Keratinocyte (primary cell): ENCODE measurements around the gene NATD1. TPM values are rescaled to one million over a fixed set of nuclear protein-coding genes. Genes with fewer than 3 reads are reported as not detected.
A peak's percentile ranks its signal among the peaks of the same experiment; 100 is the strongest.

Experiments used
- DNase-seq: peaks from one replicate; pipeline ENCODE4 v3.0.0-alpha.2; 2011; ENCODE audit warnings: low read depth, missing footprints, low spot score
- FAIRE-seq: peaks from 2 replicates; lab custom pipeline; 2011; peaks lifted over from hg19 to GRCh38; lab: Jason Lieb, UNC
- H2AFZ ChIP-seq: 2 replicates; pipeline ENCODE4 v1.6.0; 2012; ENCODE audit warnings: low read length, control low read depth, inconsistent platforms; ENCODE audit not compliant: control insufficient read depth
- H3K27ac ChIP-seq: 2 replicates; pipeline ENCODE4 v1.5.1; 2011; ENCODE audit warnings: low read length; ENCODE audit not compliant: control insufficient read depth, insufficient read depth
- H3K27me3 ChIP-seq: 3 replicates; pipeline ENCODE4 v1.6.0; 2011; ENCODE audit warnings: low read length; ENCODE audit not compliant: control insufficient read depth, insufficient read depth; ENCODE audit errors: extremely low read depth
- H3K36me3 ChIP-seq, 2 experiments: 2 replicates in 1 of 2; 3 replicates in 1 of 2; pipeline ENCODE4 v1.5.1; 2011; ENCODE audit warnings: low read length in 2 of 2, mild to moderate bottlenecking in 1 of 2; ENCODE audit not compliant: control insufficient read depth in 2 of 2, insufficient read depth in 2 of 2; ENCODE audit errors: extremely low read depth in 1 of 2
- H3K4me1 ChIP-seq: 3 replicates; pipeline ENCODE4 v1.5.1; 2011; ENCODE audit warnings: low read length; ENCODE audit not compliant: control insufficient read depth, insufficient read depth; ENCODE audit errors: extremely low read depth
- H3K4me2 ChIP-seq: 3 replicates; pipeline ENCODE4 v1.6.0; 2011; ENCODE audit warnings: low read depth, low read length; ENCODE audit not compliant: control insufficient read depth, insufficient read depth; ENCODE audit errors: extremely low read depth
- H3K4me3 ChIP-seq, 3 experiments: fragments of 200-600 bp in 1 of 3; sonication (generic) in 1 of 3; 2 replicates in 2 of 3; 3 replicates in 1 of 3; pipeline ENCODE4 v1.5.1; 2011 to 2016; ENCODE audit warnings: low read length in 3 of 3, mild to moderate bottlenecking in 3 of 3, control low read depth in 2 of 3, inconsistent platforms in 1 of 3, low read depth in 1 of 3, mixed read lengths in 1 of 3, mixed run types in 1 of 3, moderate library complexity in 1 of 3; ENCODE audit not compliant: control insufficient read depth in 2 of 3, insufficient read depth in 2 of 3; ENCODE audit errors: extremely low read depth in 1 of 3
- H3K79me2 ChIP-seq: 2 replicates; pipeline ENCODE4 v1.6.0; 2012; ENCODE audit warnings: low read length; ENCODE audit not compliant: control insufficient read depth, insufficient read depth
- H3K9ac ChIP-seq: 3 replicates; pipeline ENCODE4 v1.6.0; 2011; ENCODE audit warnings: low read length; ENCODE audit not compliant: control insufficient read depth, insufficient read depth; ENCODE audit errors: extremely low read depth
- H3K9me1 ChIP-seq: 3 replicates; pipeline ENCODE4 v1.6.0; 2011; ENCODE audit warnings: low read length; ENCODE audit not compliant: control insufficient read depth, insufficient read depth; ENCODE audit errors: extremely low read depth
- H3K9me3 ChIP-seq: 2 replicates; pipeline ENCODE4 v1.5.1; 2012; ENCODE audit warnings: low read depth, low read length; ENCODE audit not compliant: control insufficient read depth
- H4K20me1 ChIP-seq: 3 replicates; pipeline ENCODE4 v1.6.0; 2011; ENCODE audit warnings: low read length; ENCODE audit not compliant: control insufficient read depth, insufficient read depth; ENCODE audit errors: extremely low read depth
- CTCF ChIP-seq, 3 experiments: IDR thresholded peaks in 1 of 3; conservative IDR thresholded peaks in 1 of 3; optimal IDR thresholded peaks in 1 of 3; 2 replicates in 2 of 3; 3 replicates in 1 of 3; pipeline versions ENCODE3 to v1.5.1; 2011; ENCODE audit warnings: low read length in 3 of 3, mild to moderate bottlenecking in 3 of 3, moderate library complexity in 2 of 3, control low read depth in 1 of 3, inconsistent platforms in 1 of 3; ENCODE audit not compliant: insufficient read depth in 2 of 3; ENCODE audit errors: extremely low read depth in 1 of 3
- EZH2 ChIP-seq: IDR thresholded peaks from one replicate; pipeline ENCODE4 v1.6.1; 2012; ENCODE audit warnings: inconsistent platforms, mild to moderate bottlenecking, low read length, moderate library complexity
- dilution Hi-C: fragments of 300-500 bp; cut with MboI; formaldehyde crosslinking; loops from one replicate; pipeline ENCODE4 v1.7.0; 2020; ENCODE audit warnings: low sequenced_read_pairs; ENCODE audit not compliant: extremely low pct_ligation_motif_present
- polyA plus RNA-seq, 5 experiments: library from polyadenylated mRNA; depleted of rRNA in 3 of 5; stranded (reverse) in 3 of 5; stranded (forward) in 1 of 5; unstranded in 1 of 5; fragments of >200 nt; gene quantifications; 1 replicate in 1 of 5; 2 replicates in 3 of 5; 3 replicates in 1 of 5; pipeline versions ENCODE4 v1.2.1 to v1.2.3, GENCODE V29; 2011 to 2012; ENCODE audit warnings: missing spikeins in 2 of 5, low read depth in 1 of 5, low replicate concordance in 1 of 5

The NATD1 gene
- polyA plus RNA-seq, 1 donor (not counting 4 experiments of a cell fraction or from before 2014, with no cell fraction given), result 1.5 TPM

GRCh38 chr17:21289175-21289901 lies 36.1 kb upstream of the NATD1 start:
- peak overlapping the region; percentile 60 for H3K9ac ChIP-seq
- no peak overlapping the region for H3K4me3 ChIP-seq
- no peaks in the 10 kb centered on the region for H3K9me3 ChIP-seq
- DNase-seq, result no peak
- H4K20me1 ChIP-seq, result peaks cover 16% of the 10 kb centered on the region
- H3K27me3 ChIP-seq, result no peaks in the 10 kb centered on the region
- H3K79me2 ChIP-seq, result peaks cover 93% of the 10 kb centered on the region
- TF ChIP-seq CTCF (optimal IDR thresholded peaks at IDR 0.05 in 1 of 3, IDR thresholded peaks at IDR 0.05 in 1 of 3, conservative IDR thresholded peaks at IDR 0.05 in 1 of 3; ENCODE audit: extremely low read depth in 1 of 3, insufficient read depth in 2 of 3, low read length in 3 of 3), result no peak
- TF ChIP-seq EZH2, result no peak
- dilution Hi-C loops, result no loop called here
- peaks cover 12 to 18% of the 10 kb centered on the region in 2 experiments for H3K36me3 ChIP-seq
- H3K4me1 ChIP-seq, result peaks cover 38% of the 10 kb centered on the region
- H2AFZ ChIP-seq, result no peak overlapping the region
- H3K27ac ChIP-seq, result no peak overlapping the region
- H3K4me2 ChIP-seq, result no peak overlapping the region
- FAIRE-seq, result no peak
- H3K9me1 ChIP-seq, result peaks cover 7% of the 10 kb centered on the region

DNA sequence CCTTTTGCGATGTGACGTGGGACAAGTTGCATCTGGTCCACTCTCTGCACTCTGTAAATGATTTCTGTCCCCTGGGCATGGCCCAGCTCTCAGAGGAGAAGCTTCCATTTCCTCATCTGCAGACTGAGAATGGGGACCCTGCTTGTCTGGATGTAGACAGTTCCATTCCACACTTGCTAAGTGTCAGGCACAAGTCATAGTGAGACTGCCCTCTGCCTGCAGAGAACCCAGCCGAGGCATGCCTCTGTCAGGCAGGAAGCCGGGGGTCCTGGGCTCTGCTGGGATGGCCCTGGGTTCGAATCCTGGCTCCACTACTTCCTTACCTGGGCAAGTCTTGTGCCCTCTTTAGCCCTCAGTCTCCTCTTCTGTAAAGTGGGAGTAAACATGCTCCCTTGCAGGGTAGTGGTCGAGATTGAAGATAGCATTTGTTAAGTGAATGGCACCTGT lies 35.4 kb upstream of the NATD1 start:
- peak overlapping the region; percentile 72 for H3K27ac ChIP-seq
- FAIRE-seq, result no peak
- H3K27me3 ChIP-seq, result no peaks in the 10 kb centered on the region
- peak overlapping the region; percentile 60 for H3K9ac ChIP-seq
- no peak for TF ChIP-seq EZH2
- peak in 1 of 3 experiments; percentile 55 for TF ChIP-seq CTCF (optimal IDR thresholded peaks at IDR 0.05 in 1 of 3, IDR thresholded peaks at IDR 0.05 in 1 of 3, conservative IDR thresholded peaks at IDR 0.05 in 1 of 3; ENCODE audit: extremely low read depth in 1 of 3, insufficient read depth in 2 of 3, low read length in 3 of 3)
- H3K9me3 ChIP-seq, result no peaks in the 10 kb centered on the region
- H3K36me3 ChIP-seq, result peaks cover 10 to 13% of the 10 kb centered on the region in 2 experiments
- no peak overlapping the region for H2AFZ ChIP-seq
- no peak for DNase-seq
- peak overlapping the region; percentile 93 for H3K4me2 ChIP-seq
- no peak overlapping the region for H3K4me3 ChIP-seq
- H3K79me2 ChIP-seq, result peaks cover 85% of the 10 kb centered on the region
- peaks cover 12% of the 10 kb centered on the region for H4K20me1 ChIP-seq
- dilution Hi-C loops, result no loop called here
- H3K9me1 ChIP-seq, result peaks cover 7% of the 10 kb centered on the region
- H3K4me1 ChIP-seq, result peaks cover 43% of the 10 kb centered on the region
